ENCODE data around the gene TADA3. TPM values are rescaled to one million over a fixed set of nuclear protein-coding genes. Genes with fewer than 3 reads are reported as not detected.

TADA3 gene
- total RNA-seq, 1 donor: 102 TPM

DNA sequence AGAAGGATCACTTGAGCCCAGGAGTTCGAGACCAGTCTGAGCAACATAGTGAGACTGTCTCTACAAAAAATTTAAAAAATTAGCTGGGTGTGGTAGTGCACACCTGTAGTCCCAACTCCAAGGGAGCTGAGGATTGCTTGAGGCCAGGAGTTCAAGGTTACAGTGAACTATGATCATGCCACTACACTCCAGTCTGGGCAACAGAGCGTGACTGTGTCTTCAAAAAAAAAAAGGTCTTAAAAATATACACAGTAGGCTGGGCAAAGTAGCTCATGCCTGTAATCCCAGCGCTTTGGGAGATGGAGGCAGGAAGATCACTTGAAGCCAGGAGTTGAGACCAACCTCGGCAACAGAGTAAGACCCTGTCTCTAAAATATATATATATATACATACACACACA lies 11.4 kb downstream of the TADA3 start:
- no peak overlapping the region for H3K27ac ChIP-seq (ENCODE audit: low read depth, low read length)
- H3K79me2 ChIP-seq (ENCODE audit: insufficient read depth, low read length): no peaks in the 10 kb centered on the region
- no peak for DNase-seq (ENCODE audit: insufficient read length, low spot score, missing footprints)
- no peaks in the 10 kb centered on the region for H3K27me3 ChIP-seq (ENCODE audit: insufficient read depth, low read length)
- H3K36me3 ChIP-seq (ENCODE audit: insufficient read depth, low read length): peaks cover 38% of the 10 kb centered on the region
- H3K4me1 ChIP-seq (ENCODE audit: insufficient read depth, low read length): peaks cover 23% of the 10 kb centered on the region
- no peaks in the 10 kb centered on the region for H3K9me3 ChIP-seq (ENCODE audit: low read depth, low read length)
- H2AFZ ChIP-seq (ENCODE audit: low read length): no peak overlapping the region
- H3K4me2 ChIP-seq (ENCODE audit: insufficient read depth, low read length): no peak overlapping the region
- H4K20me1 ChIP-seq (ENCODE audit: insufficient read depth, low read length): no peaks in the 10 kb centered on the region
- no peak overlapping the region for H3K4me3 ChIP-seq (ENCODE audit: insufficient read depth, low read length)
- TF ChIP-seq, protein P1, sequence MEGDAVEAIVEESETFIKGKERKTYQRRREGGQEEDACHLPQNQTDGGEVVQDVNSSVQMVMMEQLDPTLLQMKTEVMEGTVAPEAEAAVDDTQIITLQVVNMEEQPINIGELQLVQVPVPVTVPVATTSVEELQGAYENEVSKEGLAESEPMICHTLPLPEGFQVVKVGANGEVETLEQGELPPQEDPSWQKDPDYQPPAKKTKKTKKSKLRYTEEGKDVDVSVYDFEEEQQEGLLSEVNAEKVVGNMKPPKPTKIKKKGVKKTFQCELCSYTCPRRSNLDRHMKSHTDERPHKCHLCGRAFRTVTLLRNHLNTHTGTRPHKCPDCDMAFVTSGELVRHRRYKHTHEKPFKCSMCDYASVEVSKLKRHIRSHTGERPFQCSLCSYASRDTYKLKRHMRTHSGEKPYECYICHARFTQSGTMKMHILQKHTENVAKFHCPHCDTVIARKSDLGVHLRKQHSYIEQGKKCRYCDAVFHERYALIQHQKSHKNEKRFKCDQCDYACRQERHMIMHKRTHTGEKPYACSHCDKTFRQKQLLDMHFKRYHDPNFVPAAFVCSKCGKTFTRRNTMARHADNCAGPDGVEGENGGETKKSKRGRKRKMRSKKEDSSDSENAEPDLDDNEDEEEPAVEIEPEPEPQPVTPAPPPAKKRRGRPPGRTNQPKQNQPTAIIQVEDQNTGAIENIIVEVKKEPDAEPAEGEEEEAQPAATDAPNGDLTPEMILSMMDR (IDR thresholded peaks at IDR 0.05; ENCODE audit: extremely low read depth, low read depth, low read length): no peak

DNA sequence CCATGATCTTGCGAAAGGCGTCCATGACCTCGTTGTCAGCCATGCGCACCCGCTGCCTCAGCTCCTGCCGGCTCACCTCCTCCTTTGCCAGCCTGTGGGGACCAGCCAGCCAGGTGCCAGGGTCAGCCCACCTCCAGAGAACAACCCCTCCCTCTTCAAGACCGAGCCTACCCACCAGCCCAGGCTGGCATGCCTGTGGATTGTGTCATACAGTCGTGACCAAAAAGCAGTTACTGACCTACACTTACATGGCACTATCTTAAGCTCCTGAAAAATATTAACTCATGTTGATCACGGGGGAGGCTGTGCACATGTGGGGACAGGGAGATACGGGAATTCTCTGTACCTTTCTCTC lies 11.8 kb downstream of the TADA3 start:
- Histone ChIP-seq H3K4me2 (ENCODE audit: insufficient read depth, low read length) (no peak overlapping the region), H3K9me3 (ENCODE audit: low read depth, low read length) (no peaks in the 10 kb centered on the region), H3K27me3 (ENCODE audit: insufficient read depth, low read length) (no peaks in the 10 kb centered on the region), H2AFZ (ENCODE audit: low read length) (no peak overlapping the region), H3K79me2 (ENCODE audit: insufficient read depth, low read length) (no peaks in the 10 kb centered on the region), H3K4me3 (ENCODE audit: insufficient read depth, low read length) (no peak overlapping the region), H3K36me3 (ENCODE audit: insufficient read depth, low read length) (peaks cover 35% of the 10 kb centered on the region), H4K20me1 (ENCODE audit: insufficient read depth, low read length) (no peaks in the 10 kb centered on the region), H3K4me1 (ENCODE audit: insufficient read depth, low read length) (peaks cover 23% of the 10 kb centered on the region), H3K27ac (ENCODE audit: low read depth, low read length) (no peak overlapping the region)
- TF ChIP-seq, protein P1 (IDR thresholded peaks at IDR 0.05; ENCODE audit: extremely low read depth, low read depth, low read length): no peak
- DNase-seq (ENCODE audit: insufficient read length, low spot score, missing footprints): no peak

DNA sequence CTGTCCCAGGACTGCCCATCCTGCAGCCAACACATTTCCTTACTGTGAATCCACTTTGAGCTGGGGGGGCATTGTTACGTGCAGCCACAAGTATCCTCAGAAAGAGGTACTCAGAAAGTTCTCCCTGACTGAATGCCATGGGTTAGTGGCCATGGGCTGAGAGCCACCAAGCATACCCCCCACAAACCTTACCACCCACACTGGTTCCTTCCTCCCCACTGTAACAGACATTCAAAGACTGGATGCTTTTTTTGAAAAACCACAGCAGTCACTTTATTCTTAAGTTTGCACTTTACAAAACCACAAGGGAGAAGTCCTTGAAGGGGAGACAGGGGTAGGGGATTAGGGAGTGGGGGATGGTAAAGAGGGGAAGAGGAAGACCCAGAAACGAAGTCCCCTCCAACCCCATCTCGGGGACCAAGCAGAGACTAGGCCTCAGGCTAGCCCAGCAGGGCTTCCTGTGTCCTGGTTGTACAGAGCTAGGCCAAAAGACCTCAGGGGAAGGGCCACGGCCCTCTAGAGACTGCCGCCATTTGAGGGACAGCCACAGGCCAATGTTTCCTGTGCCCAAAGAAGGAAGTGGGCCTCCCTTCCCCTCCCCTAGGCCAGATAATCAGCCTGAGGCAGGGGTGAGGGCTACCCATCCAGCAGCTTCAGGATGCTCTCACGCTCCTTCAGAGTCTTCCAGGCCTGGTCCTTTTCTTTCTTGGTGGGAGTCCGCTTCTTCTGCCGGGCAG lies 12.4 kb downstream of the TADA3 start:
- H4K20me1 ChIP-seq (ENCODE audit: insufficient read depth, low read length): no peaks in the 10 kb centered on the region
- H3K4me2 ChIP-seq (ENCODE audit: insufficient read depth, low read length): no peak overlapping the region
- no peaks in the 10 kb centered on the region for H3K9me3 ChIP-seq (ENCODE audit: low read depth, low read length)
- peaks cover 29% of the 10 kb centered on the region for H3K36me3 ChIP-seq (ENCODE audit: insufficient read depth, low read length)
- no peaks in the 10 kb centered on the region for H3K27me3 ChIP-seq (ENCODE audit: insufficient read depth, low read length)
- no peak overlapping the region for H2AFZ ChIP-seq (ENCODE audit: low read length)
- no peak overlapping the region for H3K4me3 ChIP-seq (ENCODE audit: insufficient read depth, low read length)
- peak; percentile 45 for DNase-seq (ENCODE audit: insufficient read length, low spot score, missing footprints)
- no peak overlapping the region for H3K27ac ChIP-seq (ENCODE audit: low read depth, low read length)
- no peaks in the 10 kb centered on the region for H3K79me2 ChIP-seq (ENCODE audit: insufficient read depth, low read length)
- peaks cover 23% of the 10 kb centered on the region for H3K4me1 ChIP-seq (ENCODE audit: insufficient read depth, low read length)
- TF ChIP-seq, protein P1 (IDR thresholded peaks at IDR 0.05; ENCODE audit: extremely low read depth, low read depth, low read length): no peak

DNA sequence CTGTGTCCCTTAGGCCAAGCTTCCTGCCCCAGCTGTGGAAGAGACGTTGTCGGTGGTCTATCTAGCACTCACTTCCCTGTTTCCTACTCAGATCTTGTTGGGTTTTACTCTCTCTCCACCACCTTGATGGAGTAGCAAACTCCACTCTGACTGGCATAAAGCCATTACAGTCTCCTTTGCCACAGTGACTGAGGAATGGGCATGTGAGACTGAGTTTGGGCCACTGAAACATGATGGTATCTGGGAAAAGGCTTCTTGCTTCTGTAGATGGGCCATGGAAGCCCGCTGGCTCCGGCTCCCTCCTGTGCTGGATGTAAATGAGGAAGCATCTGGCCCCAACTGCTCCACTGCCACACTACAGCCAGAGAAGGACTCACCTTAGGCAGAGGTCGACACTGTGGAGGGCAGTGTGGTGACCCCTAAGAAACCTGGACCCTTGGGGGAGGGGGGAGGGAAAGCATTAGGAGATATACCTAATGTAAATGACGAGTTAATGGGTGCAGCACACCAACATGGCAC lies 13.1 kb downstream of the TADA3 start:
- H3K79me2 ChIP-seq (ENCODE audit: insufficient read depth, low read length): no peaks in the 10 kb centered on the region
- peaks cover 23% of the 10 kb centered on the region for H3K36me3 ChIP-seq (ENCODE audit: insufficient read depth, low read length)
- TF ChIP-seq, protein P1 (IDR thresholded peaks at IDR 0.05; ENCODE audit: extremely low read depth, low read depth, low read length): no peak
- no peaks in the 10 kb centered on the region for H3K27me3 ChIP-seq (ENCODE audit: insufficient read depth, low read length)
- no peak overlapping the region for H3K4me3 ChIP-seq (ENCODE audit: insufficient read depth, low read length)
- DNase-seq (ENCODE audit: insufficient read length, low spot score, missing footprints): no peak
- no peaks in the 10 kb centered on the region for H3K9me3 ChIP-seq (ENCODE audit: low read depth, low read length)
- peaks cover 23% of the 10 kb centered on the region for H3K4me1 ChIP-seq (ENCODE audit: insufficient read depth, low read length)
- no peak overlapping the region for H2AFZ ChIP-seq (ENCODE audit: low read length)
- H3K4me2 ChIP-seq (ENCODE audit: insufficient read depth, low read length): no peak overlapping the region
- peak overlapping the region; percentile 35 for H3K27ac ChIP-seq (ENCODE audit: low read depth, low read length)
- no peaks in the 10 kb centered on the region for H4K20me1 ChIP-seq (ENCODE audit: insufficient read depth, low read length)

All from osteoblast (primary cell).